Stimulated activated naive CD4-positive, alpha-beta T cell (primary cell): ENCODE measurements around the gene DTNA.
"Not testable (repeated sequence)": the region's sequence is repeated elsewhere in the genome, so short reads cannot be mapped to it uniquely, and the experiment has no call there.

Source experiments
- DNase-seq, 6 experiments: peaks; one replicate each; lab custom pipeline; 2025; lab: John Stamatoyannopoulos, UW

Gene DTNA

GRCh38 chr18:34709750-34710441 lies at the start of gene DTNA:
Gene DTNA (plus strand): TSS chr18:34710298. CDS start chr18:34755977, 45,679 bp downstream.
- no peak for DNase-seq

DNA sequence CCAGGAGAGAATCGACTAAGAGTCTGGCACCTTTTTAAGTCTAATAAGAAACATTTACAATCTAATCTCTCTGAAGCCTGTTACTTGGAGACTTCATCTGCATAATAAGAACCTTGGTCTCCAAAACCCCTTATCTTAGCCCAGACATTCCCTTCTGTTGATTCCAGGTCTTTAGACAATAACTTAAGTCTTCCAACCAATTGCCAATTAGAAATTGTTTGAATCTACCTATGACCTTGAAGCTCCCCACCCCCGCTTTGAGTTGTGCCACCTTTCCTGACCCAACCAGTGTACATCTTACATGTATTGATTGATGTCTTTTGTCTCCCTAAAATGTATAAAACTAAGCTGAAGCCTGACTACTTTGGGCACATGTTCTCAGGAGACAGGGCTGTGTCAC lies 49.5 kb upstream of the DTNA start:
- no peak for DNase-seq

DNA sequence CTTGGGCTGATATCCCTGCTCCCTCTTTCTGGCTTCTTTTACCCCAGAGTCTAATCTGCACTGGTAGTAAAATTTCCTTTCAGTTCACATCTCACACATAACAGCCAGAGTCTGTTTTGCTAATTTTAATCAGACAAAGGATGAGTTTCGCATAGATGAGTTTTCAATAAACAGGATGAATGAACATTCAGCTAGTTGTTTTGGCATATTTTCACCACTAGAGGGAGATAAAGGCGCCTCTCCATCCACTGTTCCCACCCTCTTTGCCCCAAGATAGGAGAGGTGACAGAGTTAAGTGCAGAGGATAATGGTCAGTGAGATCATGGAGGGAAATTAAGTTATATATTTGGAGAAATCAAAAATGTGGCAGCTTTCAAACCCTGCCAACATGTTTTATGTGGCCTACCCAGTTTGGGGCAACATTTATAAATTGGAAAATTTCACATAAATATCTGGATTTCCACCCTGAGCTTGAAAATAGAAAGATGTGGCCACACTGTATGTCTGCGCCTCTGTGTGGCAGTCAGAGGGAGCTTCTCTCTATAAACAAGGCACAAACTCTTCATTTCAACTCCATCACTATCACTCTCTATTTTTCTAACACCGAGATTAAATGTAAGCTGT lies 48.5 kb upstream of the DTNA start:
- DNase-seq, result no peak

DNA sequence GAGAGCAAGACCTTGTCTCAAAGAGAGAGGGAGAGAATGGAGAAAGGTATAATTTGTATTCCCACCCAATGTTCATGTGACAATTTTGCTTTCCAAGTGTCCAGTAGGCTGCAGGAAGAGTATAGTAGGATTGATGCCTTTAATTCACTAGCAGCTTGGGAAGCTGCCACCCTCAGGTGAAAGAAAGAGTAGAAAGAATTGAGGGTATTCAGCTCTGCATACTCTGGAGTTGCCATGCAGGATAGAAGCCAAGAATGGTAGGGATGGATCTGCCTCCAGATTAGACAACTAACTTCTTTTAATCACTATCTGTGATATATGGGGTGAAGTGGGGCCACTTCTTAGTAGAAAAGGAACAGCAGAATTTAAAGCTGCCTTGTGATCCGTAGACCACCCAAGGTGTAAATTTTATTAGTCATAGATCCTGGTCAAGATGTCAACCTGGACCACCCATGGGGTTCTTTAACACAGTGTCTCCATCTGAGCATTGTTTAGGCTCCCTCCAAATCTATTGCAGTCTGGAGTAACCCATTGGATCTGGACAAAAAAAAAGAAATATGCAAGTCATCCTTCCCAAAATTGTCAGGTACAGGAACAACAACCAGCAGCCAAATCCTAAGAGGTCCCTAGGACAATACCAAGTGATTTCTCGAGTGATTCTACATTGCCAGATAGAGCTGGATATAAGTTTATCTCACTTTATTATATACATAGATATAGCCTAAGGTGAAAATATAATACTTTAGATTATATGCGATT lies 33.1 kb upstream of the DTNA start:
- no peak for DNase-seq

GRCh38 chr18:34689750-34690149 lies 20.3 kb upstream of the DTNA start:
- DNase-seq, result not testable (repeated sequence)

- no peak for DNase-seq
Measured at GRCh38 chr18:34691614-34692013, 18.5 kb upstream of the DTNA start.

- no peak for DNase-seq
Measured at GRCh38 chr18:34694591-34695165, 15.4 kb upstream of the DTNA start.

GRCh38 chr18:34695310-34695709 lies 14.8 kb upstream of the DTNA start:
- no peak for DNase-seq

- no peak for DNase-seq
Measured at GRCh38 chr18:34696671-34697070, 13.4 kb upstream of the DTNA start.

GRCh38 chr18:34697233-34697632 lies 12.9 kb upstream of the DTNA start:
- DNase-seq, result no peak

DNA sequence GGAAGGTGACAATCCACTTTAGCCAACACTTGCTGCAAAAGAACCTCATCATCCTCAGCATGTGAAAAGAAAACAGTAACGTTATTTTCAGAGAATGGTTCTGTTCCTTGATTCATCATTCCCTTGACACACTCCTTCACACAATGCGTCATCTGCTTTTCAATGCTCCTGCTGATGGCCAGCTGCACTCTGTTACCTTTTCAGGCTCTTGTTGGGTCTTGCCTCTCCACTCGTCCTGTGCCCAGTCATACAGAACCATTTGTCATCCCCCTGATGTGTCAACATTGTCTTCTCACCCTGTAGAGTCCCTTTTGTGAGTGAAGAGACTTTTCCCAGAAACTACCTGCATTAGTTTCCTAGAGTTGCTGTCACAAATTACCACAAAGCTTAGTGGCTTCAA lies 12.2 kb upstream of the DTNA start:
- no peak for DNase-seq

DNA sequence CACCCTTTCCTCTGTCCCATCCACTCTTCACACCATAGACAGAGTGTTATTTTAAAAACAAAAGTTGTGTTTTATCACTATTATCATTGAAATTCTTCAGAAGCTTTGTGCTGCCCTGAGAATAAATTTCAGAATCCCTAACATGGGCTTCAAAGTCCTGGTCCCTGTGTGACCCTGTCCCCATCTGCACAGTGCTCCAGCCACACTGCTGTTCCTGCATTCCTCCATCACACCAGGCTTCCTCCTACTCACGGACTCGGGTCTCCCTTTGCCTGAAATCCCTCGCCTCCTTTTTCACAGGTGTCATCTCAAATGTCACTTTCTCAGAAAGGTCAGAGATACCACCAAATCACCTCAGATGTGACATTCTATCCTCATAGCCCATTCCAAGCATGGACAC lies 8.2 kb upstream of the DTNA start:
- no peak for DNase-seq

DNA sequence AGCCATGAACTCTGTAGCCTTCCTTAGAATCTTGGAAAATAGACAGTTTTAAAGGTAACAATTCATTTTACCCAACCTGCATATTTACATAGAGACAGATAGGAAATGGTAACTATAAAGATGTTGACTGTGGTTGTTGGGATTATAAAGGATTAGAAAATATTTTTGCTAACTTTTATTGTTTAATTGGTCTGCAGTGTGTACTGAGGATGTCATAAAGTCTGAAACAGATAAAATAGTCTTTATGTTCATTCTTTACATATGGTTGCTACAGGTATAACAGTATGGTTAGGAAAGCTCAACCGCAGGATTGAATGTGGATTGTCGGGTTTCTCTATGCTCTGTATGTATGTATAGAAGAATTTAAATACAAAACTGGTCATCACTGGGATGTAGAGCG lies 7.3 kb upstream of the DTNA start:
- DNase-seq, result no peak

- DNase-seq, result no peak
Measured at GRCh38 chr18:34704074-34704473, 6.0 kb upstream of the DTNA start.

DNA sequence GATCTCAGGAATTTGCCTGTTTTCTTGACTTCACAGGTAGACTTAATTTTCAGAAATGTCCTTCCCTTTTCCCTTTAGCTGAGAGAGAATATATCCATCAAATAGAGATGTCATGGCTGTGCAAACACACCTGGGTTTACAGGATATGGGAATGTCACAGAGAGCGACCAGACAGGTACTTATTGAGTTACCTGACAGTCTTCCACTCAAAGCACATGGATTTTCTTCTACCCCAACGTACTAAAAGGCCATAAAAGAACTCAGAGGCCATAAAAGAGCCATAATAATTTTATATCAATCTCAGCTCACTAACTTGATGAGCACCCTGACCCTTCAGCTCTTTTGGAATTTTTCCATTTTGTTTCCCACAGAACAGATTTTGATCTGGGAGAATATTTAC lies 5.3 kb upstream of the DTNA start:
- no peak for DNase-seq

DNA sequence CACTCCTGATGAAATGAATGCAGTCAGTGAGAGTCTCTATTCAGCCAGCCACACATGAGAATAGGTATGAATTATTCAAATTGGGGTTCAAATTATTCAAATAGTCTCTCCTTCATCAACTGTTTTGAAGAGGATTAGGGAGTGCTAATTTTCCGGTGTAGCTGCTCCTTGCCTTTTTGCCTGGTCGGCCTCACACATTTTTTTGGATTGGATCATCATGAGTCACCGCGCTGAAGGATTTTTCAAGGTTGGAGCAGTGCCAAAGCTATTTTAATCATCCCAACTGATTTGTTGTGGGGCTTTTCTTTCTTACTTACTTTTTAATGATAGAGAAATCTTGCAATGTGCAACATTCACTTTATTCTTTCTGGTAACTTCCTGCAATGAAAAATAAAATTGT lies 2.4 kb upstream of the DTNA start:
- no peak for DNase-seq

- DNase-seq, result no peak
Measured at GRCh38 chr18:34709104-34709503, 994 bp upstream of the DTNA start.

DNA sequence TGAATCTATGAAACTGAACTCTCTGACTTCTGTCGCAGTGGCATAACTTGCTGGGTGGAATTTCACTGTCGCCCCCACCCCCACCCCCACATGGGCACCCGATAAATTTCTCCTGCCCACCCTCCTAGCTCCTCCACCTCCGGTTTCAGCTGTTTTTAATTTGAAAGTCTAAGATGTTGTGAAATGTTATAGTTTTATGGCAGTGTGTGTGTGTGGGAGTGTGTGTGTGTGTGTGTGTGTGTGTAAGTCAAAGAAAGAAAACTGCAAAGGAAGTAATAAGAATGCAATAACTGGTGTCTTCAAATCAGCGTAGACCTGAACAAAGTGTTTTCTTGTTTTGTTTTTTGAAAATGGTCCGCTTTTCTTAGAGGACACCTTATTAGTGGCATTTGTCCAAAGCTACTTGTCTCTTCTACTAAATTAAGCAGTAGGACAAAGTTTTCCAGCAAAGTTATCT lies 388 bp downstream of the DTNA start:
- DNase-seq, result no peak

GRCh38 chr18:34710934-34711333 lies 836 bp downstream of the DTNA start:
- no peak for DNase-seq

DNA sequence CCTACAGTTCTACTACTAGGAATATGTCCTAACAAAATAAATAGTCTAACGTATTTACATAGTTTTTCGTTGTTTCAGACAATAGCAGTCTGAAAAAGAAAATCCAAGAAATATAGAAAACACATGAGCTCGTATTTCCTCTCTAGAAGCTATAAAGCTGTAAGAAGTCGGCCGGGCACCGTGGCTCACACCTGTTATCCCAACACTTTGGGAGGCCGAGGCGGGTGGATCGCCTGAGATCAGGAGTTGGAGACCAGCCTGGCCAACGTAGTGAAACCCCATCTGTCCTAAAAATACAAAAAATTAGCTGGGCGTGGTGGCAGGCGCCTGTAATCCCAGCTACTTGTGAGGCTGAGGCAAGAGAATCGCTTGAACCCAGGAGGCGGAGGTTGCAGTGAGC lies 6.0 kb downstream of the DTNA start:
- DNase-seq, result not testable (repeated sequence)

DNA sequence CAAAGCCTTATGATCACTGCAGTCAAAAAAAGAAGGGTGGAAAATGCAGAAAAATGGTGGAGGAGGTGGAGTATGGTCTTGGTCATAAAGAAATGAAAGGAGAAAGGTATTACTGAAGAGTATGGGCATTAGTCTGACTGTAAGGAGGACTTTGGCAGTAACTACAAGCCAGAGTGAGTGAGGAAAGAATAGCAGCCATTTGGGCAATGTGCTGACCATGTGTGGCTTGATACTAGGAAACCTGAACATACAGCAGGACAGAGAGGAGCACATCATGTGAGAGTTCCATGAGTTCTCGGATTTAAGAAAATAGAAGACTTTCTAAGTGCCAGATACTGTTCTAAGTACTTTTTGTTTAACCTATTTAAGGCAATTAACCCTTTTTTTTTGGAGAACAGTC lies 8.5 kb downstream of the DTNA start:
- DNase-seq, result no peak

DNA sequence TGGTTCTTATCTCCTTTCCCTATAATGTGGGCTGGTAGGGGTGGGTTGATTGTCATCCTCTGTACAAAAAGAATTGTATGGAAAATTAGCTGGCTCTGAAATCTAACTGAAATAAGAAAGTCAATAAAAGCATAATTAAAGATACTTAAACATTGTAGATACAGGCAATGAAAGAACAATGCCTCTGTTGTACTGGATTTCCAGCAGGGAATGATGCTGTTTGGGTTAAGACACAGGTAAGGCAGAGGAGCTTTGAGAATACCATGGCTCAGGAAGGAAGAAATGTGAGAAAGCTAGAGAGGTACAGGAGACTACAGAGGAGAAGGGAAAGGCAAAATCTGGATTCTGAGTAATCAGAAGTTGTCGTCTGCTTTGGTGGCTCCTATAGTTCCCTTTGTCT lies 10.1 kb downstream of the DTNA start:
- no peak for DNase-seq

DNA sequence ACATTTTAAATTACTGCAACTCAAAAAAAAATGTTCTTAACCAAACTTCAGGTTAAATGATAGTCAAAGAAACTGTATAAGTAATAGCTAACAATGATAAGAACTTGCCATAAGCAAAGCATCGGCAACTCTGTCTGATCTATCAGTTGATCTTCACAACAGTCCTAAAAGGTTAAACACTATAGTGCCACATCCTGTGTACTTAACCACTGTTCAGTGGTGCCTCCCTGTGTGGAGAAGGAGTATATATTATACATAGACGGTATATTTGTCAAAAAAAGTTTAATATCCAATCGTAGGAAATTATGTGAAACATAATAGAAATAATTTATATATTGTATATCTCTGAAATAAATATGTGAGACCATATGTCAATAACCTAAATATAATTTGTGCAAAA lies 13.0 kb downstream of the DTNA start:
- DNase-seq, result no peak
